Breast epithelium (tissue), 3 donors: ENCODE data around the gene SPART.

Source experiments
- POLR2A ChIP-seq: fragments of 450-650 bp; IDR thresholded peaks from one replicate; pipeline ENCODE4 v1.6.1; 2016; ENCODE audit warnings: antibody characterized with exemption, mild to moderate bottlenecking, moderate library complexity
- POLR2AphosphoS5 ChIP-seq, 3 donors: sonication (generic); formaldehyde crosslinking; IDR thresholded peaks; one replicate each; pipeline ENCODE4 v1.6.1; 2017; ENCODE audit warnings: antibody characterized with exemption in 3 of 3
- TF ChIP-seq, protein P1 (sequence below), 3 donors: fragments of 450-650 bp; IDR thresholded peaks; one replicate each; pipeline ENCODE4 v1.5.1; 2016 to 2017; ENCODE audit warnings: antibody characterized with exemption in 3 of 3, mild to moderate bottlenecking in 3 of 3, moderate library complexity in 3 of 3

DNA sequence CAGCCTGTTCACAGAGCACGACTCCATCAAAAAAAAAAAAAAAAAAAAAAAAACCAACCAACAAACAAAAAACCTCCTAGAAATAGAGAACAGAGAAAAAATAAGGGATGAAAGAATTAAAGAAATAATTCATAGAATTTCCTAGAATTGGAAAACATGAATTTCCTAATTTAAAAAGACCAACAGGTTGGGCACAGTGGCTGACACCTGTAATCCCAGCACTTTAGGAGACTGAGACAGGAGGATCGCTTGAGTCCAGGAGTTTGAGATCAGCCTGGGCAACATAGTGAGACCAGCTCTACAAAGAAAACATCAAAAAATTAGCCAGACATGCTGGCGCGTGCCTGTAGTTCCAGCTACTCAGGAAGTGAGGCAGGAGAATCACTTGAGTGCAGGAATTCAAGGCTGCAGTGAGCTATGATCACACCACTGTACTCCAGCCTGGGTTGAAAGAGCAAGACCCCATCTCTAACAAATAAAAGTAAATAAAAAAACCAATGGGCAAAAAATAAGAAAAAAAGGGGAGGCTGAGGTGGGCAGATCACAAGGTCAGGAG is 6.5 kb downstream of the SPART start:
- TF ChIP-seq, protein P1, sequence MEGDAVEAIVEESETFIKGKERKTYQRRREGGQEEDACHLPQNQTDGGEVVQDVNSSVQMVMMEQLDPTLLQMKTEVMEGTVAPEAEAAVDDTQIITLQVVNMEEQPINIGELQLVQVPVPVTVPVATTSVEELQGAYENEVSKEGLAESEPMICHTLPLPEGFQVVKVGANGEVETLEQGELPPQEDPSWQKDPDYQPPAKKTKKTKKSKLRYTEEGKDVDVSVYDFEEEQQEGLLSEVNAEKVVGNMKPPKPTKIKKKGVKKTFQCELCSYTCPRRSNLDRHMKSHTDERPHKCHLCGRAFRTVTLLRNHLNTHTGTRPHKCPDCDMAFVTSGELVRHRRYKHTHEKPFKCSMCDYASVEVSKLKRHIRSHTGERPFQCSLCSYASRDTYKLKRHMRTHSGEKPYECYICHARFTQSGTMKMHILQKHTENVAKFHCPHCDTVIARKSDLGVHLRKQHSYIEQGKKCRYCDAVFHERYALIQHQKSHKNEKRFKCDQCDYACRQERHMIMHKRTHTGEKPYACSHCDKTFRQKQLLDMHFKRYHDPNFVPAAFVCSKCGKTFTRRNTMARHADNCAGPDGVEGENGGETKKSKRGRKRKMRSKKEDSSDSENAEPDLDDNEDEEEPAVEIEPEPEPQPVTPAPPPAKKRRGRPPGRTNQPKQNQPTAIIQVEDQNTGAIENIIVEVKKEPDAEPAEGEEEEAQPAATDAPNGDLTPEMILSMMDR (IDR thresholded peaks at IDR 0.05): no peak
- TF ChIP-seq POLR2A (no peak), POLR2AphosphoS5 (IDR thresholded peaks at IDR 0.05) (no peak)
